Fibroblast of lung (primary cell): Measurements from ENCODE around the gene CSNK1D. TPM values are rescaled to one million over a fixed set of nuclear protein-coding genes. Genes with fewer than 3 reads are reported as not detected.

Experiments used
- DNase-seq, 2 donors: peaks; one replicate each; pipeline versions ENCODE4 v3.0.0 to v3.0.0-alpha.2; 2010; ENCODE audit warnings: low read depth in 2 of 2
- H2AFZ ChIP-seq: 2 replicates; pipeline ENCODE4 v1.5.1; 2012; ENCODE audit warnings: low read length, control low read depth, inconsistent platforms
- H3K27ac ChIP-seq: 2 replicates; pipeline ENCODE4 v1.5.1; 2011; ENCODE audit warnings: low read length, control low read depth; ENCODE audit not compliant: insufficient read depth
- H3K27me3 ChIP-seq: 2 replicates; pipeline ENCODE4 v1.5.1; 2011; ENCODE audit warnings: mild to moderate bottlenecking, low read length; ENCODE audit not compliant: control insufficient read depth, insufficient read depth
- H3K36me3 ChIP-seq: 2 replicates; pipeline ENCODE4 v1.5.1; 2011; ENCODE audit warnings: low read length; ENCODE audit not compliant: control insufficient read depth, insufficient read depth
- H3K4me1 ChIP-seq: 2 replicates; pipeline ENCODE4 v1.5.1; 2011; ENCODE audit warnings: low read length; ENCODE audit not compliant: control insufficient read depth, insufficient read depth; ENCODE audit errors: extremely low read depth
- H3K4me2 ChIP-seq: 2 replicates; pipeline ENCODE4 v1.5.1; 2011; ENCODE audit warnings: low read length, control low read depth; ENCODE audit not compliant: insufficient read depth; ENCODE audit errors: extremely low read depth
- H3K4me3 ChIP-seq, 4 experiments: fragments of 200-600 bp in 1 of 4; sonication (generic) in 1 of 4; replicated peaks in 1 of 4; 2 replicates each; pipeline ENCODE4 v1.5.1; 2011 to 2016; ENCODE audit warnings: low read length in 4 of 4, low read depth in 3 of 4, mild to moderate bottlenecking in 3 of 4, control low read depth in 2 of 4, inconsistent platforms in 1 of 4, mixed read lengths in 1 of 4; ENCODE audit not compliant: insufficient read depth in 1 of 4; ENCODE audit errors: control extremely low read depth in 1 of 4
- H3K79me2 ChIP-seq: 2 replicates; pipeline ENCODE4 v1.5.1; 2012; ENCODE audit warnings: mild to moderate bottlenecking, low read length, inconsistent platforms; ENCODE audit not compliant: control insufficient read depth, insufficient read depth
- H3K9ac ChIP-seq: 2 replicates; pipeline ENCODE4 v1.5.1; 2011; ENCODE audit warnings: mild to moderate bottlenecking, low read length, control low read depth; ENCODE audit not compliant: insufficient read depth
- H3K9me3 ChIP-seq: 2 replicates; pipeline ENCODE4 v1.5.1; 2012; ENCODE audit warnings: low read depth, low read length; ENCODE audit not compliant: control insufficient read depth, insufficient read depth
- H4K20me1 ChIP-seq: 2 replicates; pipeline ENCODE4 v1.5.1; 2011; ENCODE audit warnings: low read length; ENCODE audit not compliant: control insufficient read depth, insufficient read depth; ENCODE audit errors: extremely low read depth
- EZH2 ChIP-seq: IDR thresholded peaks from 2 replicates; pipeline ENCODE4 v1.5.1; 2012; ENCODE audit warnings: low read length, control low read depth, mild to moderate bottlenecking; ENCODE audit errors: missing control alignments
- polyA plus RNA-seq, 2 donors: library from polyadenylated mRNA; depleted of rRNA in 1 of 2; stranded (reverse) in 1 of 2; unstranded in 1 of 2; fragments of >200 nt; gene quantifications; 2 replicates each; pipeline ENCODE4 v1.2.1, GENCODE V29; 2011 to 2012; ENCODE audit warnings: missing spikeins in 1 of 2
- total RNA-seq: library from RNA; depleted of rRNA; stranded (reverse); fragments of >200 nt; gene quantifications from 2 replicates; pipeline ENCODE4 v1.2.1, GENCODE V29; 2014
- TF ChIP-seq, protein P1 (sequence below), 2 donors: IDR thresholded peaks in 1 of 2; conservative IDR thresholded peaks in 1 of 2; 1 replicate in 1 of 2; 2 replicates in 1 of 2; pipeline ENCODE4 v1.5.1; 2011 to 2012; ENCODE audit warnings: low read length in 2 of 2, control low read depth in 1 of 2, inconsistent platforms in 1 of 2, low read depth in 1 of 2, mild to moderate bottlenecking in 1 of 2

CSNK1D gene
- total and polyA plus RNA-seq, 2 donors (not counting 1 experiment from before 2014, with no cell fraction given) = 64.9 to 112 TPM

DNA sequence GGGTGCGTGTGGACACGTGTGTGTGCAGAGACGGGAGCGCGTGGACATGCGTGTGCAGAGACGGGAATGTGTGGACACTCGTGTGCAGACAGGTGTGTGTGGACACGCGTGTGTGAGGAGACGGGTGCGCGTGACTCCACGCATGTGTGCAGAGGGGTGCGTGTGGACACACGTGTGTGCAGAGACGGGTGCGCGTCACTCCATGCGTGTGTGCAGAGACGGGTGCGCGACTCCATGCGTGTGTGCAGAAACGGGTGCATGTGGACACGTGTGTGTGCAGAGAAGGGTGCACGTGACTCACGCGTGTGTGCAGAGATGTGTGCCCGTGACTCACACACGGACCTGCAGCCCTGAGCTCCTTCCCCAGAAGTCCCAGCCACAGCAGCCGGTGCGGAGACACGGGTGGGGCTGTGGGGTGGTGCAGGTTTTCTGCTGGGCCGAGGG is 46.1 kb upstream of the CSNK1D start:
- Histone ChIP-seq H3K9ac (no peak overlapping the region), H3K79me2 (no peaks in the 10 kb centered on the region), H3K27me3 (peaks cover 10% of the 10 kb centered on the region), H3K4me1 (no peaks in the 10 kb centered on the region), H3K27ac (no peak overlapping the region), H3K36me3 (no peaks in the 10 kb centered on the region), H3K4me2 (no peak overlapping the region), H3K4me3 (no peak overlapping the region), H4K20me1 (no peaks in the 10 kb centered on the region), H2AFZ (no peak overlapping the region), H3K9me3 (peaks cover 4% of the 10 kb centered on the region)
- no peak for DNase-seq
- TF ChIP-seq, protein P1, sequence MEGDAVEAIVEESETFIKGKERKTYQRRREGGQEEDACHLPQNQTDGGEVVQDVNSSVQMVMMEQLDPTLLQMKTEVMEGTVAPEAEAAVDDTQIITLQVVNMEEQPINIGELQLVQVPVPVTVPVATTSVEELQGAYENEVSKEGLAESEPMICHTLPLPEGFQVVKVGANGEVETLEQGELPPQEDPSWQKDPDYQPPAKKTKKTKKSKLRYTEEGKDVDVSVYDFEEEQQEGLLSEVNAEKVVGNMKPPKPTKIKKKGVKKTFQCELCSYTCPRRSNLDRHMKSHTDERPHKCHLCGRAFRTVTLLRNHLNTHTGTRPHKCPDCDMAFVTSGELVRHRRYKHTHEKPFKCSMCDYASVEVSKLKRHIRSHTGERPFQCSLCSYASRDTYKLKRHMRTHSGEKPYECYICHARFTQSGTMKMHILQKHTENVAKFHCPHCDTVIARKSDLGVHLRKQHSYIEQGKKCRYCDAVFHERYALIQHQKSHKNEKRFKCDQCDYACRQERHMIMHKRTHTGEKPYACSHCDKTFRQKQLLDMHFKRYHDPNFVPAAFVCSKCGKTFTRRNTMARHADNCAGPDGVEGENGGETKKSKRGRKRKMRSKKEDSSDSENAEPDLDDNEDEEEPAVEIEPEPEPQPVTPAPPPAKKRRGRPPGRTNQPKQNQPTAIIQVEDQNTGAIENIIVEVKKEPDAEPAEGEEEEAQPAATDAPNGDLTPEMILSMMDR (conservative IDR thresholded peaks at IDR 0.05 in 1 of 2, IDR thresholded peaks at IDR 0.05 in 1 of 2; ENCODE audit: low read depth in 1 of 2, low read length in 2 of 2) = no peak
- no peak for TF ChIP-seq EZH2

DNA sequence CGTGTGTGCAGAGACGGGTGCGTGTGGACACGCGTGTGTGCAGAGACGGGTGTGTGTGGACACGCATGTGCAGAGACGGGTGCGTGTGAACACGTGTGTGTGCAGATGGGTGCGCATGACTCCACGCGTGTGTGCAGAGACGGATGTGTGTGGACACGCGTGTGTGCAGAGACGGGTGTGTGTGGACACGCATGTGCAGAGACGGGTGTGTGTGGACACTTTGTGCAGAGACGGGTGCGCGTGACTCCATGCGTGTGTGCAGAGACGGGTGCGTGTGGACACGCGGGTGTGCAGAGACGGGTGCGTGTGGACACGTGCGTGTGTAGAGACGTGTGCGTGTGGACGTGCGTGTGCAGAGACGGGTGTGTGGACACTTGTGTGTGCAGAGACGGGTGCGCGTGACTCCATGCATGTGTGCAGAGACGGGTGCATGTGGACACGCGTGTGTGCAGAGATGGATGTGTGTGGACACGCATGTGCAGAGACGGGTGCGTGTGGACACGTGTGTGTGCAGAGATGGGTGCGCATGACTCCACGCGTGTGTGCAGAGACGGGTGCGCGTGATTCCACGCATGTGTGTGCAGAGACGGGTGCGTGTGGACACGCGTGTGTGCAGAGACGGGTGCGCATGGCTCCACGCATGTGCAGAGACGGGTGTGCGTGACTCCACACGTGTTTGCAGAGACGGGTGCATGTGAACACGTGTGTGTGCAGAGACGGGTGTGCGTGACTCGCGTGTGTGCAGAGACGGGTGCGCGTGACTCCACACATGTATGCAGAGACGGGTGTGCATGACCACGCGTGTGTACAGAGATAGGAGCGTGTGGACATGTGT is 45.5 kb upstream of the CSNK1D start:
- no peak for TF ChIP-seq EZH2
- TF ChIP-seq, protein P1 (conservative IDR thresholded peaks at IDR 0.05 in 1 of 2, IDR thresholded peaks at IDR 0.05 in 1 of 2; ENCODE audit: low read depth in 1 of 2, low read length in 2 of 2) = no peak

DNA sequence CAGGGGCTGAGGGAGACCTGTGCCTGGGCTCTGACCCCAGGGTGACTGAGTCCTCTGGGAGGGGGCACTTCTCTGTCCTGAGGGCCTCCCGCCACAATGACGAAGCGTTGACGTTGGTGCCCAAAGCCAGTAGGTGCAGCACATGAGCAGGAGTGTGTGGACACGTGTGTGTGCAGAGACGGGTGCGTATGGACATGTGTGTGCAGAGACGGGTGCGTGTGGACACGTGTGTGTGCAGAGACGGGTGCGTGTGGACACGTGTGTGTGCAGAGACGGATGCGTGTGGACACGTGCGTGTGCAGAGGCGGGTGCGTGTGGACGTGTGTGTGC is 44.6 kb upstream of the CSNK1D start:
- H4K20me1 ChIP-seq = no peaks in the 10 kb centered on the region
- no peak overlapping the region for H2AFZ ChIP-seq
- peaks cover 4% of the 10 kb centered on the region for H3K9me3 ChIP-seq
- H3K4me3 ChIP-seq = no peak overlapping the region
- no peak for DNase-seq
- no peak overlapping the region for H3K4me2 ChIP-seq
- no peaks in the 10 kb centered on the region for H3K36me3 ChIP-seq
- no peaks in the 10 kb centered on the region for H3K4me1 ChIP-seq
- H3K27ac ChIP-seq = no peak overlapping the region
- no peak overlapping the region for H3K9ac ChIP-seq
- H3K79me2 ChIP-seq = no peaks in the 10 kb centered on the region
- H3K27me3 ChIP-seq = peaks cover 17% of the 10 kb centered on the region
- TF ChIP-seq, protein P1 (conservative IDR thresholded peaks at IDR 0.05 in 1 of 2, IDR thresholded peaks at IDR 0.05 in 1 of 2; ENCODE audit: low read depth in 1 of 2, low read length in 2 of 2) = no peak
- TF ChIP-seq EZH2 = no peak

More for the DNA sequence above, 45.5 kb upstream of the CSNK1D start:
- Histone ChIP-seq H3K27me3 (peaks cover 13% of the 10 kb centered on the region), H4K20me1 (no peaks in the 10 kb centered on the region), H3K79me2 (no peaks in the 10 kb centered on the region), H3K4me2 (no peak overlapping the region), H2AFZ (no peak overlapping the region), H3K4me3 (no peak overlapping the region), H3K27ac (no peak overlapping the region), H3K9me3 (peaks cover 4% of the 10 kb centered on the region), H3K9ac (no peak overlapping the region), H3K36me3 (no peaks in the 10 kb centered on the region), H3K4me1 (no peaks in the 10 kb centered on the region)
- no peak for DNase-seq
